Neural cell (in vitro differentiated cells): ENCODE measurements around the gene PEX5.
"Not testable (repeated sequence)": the region's sequence is repeated elsewhere in the genome, so short reads cannot be mapped to it uniquely, and the experiment has no call there.

Experiments
- EP300 ChIP-seq: fragments of 450-650 bp; conservative IDR thresholded peaks from 2 replicates; pipeline ENCODE4 v1.6.1; 2014; ENCODE audit warnings: antibody characterized with exemption, mild to moderate bottlenecking, moderate library complexity; ENCODE audit not compliant: poor library complexity, severe bottlenecking
- EZH2 ChIP-seq: fragments of 200-600, 300-800 bp; shearing (Covaris generic), sonication (generic); IDR thresholded peaks from 2 replicates; pipeline ENCODE4 v1.6.1; 2014; ENCODE audit warnings: antibody characterized with exemption, low read length, borderline replicate concordance, mild to moderate bottlenecking; ENCODE audit not compliant: insufficient read depth, poor library complexity, severe bottlenecking
- POLR2AphosphoS5 ChIP-seq: IDR thresholded peaks from 2 replicates; pipeline ENCODE4 v1.6.1; 2012
- RAD21 ChIP-seq: fragments of 450-650 bp; conservative IDR thresholded peaks from 2 replicates; pipeline ENCODE4 v1.6.1; 2014; ENCODE audit warnings: antibody characterized with exemption, mild to moderate bottlenecking, moderate library complexity
- SMC3 ChIP-seq: fragments of 450-650 bp; conservative IDR thresholded peaks from 2 replicates; pipeline ENCODE4 v1.6.1; 2014; ENCODE audit warnings: antibody characterized with exemption, mild to moderate bottlenecking, moderate library complexity; ENCODE audit not compliant: poor library complexity
- TF ChIP-seq, protein P1 (sequence below): fragments of 450-650 bp; IDR thresholded peaks from 2 replicates; pipeline ENCODE4 v1.5.1; 2014; ENCODE audit warnings: antibody characterized with exemption, mild to moderate bottlenecking, moderate library complexity; ENCODE audit not compliant: poor library complexity, severe bottlenecking

DNA sequence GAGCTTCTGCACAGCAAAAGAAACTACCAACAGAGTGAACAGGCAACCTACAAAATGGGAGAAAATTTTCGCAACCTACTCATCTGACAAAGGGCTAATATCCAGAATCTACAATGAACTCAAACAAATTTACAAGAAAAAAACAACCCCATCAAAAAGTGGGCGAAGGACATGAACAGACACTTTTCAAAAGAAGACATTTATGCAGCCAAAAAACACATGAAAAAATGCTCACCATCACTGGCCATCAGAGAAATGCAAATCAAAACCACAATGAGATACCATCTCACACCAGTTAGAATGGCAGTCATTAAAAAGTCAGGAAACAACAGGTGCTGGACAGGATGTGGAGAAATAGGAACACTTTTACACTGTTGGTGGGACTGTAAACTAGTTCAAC, 24.3 kb downstream of the PEX5 start:
- TF ChIP-seq, protein P1, sequence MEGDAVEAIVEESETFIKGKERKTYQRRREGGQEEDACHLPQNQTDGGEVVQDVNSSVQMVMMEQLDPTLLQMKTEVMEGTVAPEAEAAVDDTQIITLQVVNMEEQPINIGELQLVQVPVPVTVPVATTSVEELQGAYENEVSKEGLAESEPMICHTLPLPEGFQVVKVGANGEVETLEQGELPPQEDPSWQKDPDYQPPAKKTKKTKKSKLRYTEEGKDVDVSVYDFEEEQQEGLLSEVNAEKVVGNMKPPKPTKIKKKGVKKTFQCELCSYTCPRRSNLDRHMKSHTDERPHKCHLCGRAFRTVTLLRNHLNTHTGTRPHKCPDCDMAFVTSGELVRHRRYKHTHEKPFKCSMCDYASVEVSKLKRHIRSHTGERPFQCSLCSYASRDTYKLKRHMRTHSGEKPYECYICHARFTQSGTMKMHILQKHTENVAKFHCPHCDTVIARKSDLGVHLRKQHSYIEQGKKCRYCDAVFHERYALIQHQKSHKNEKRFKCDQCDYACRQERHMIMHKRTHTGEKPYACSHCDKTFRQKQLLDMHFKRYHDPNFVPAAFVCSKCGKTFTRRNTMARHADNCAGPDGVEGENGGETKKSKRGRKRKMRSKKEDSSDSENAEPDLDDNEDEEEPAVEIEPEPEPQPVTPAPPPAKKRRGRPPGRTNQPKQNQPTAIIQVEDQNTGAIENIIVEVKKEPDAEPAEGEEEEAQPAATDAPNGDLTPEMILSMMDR = not testable (repeated sequence)
- not testable (repeated sequence) for TF ChIP-seq RAD21, EP300, EZH2, SMC3, POLR2AphosphoS5
